ENCODE results near the gene DPY19L1. TPM values are rescaled to one million over a fixed set of nuclear protein-coding genes. Genes with fewer than 3 reads are reported as not detected.
"Not testable (repeated sequence)": the region's sequence is repeated elsewhere in the genome, so short reads cannot be mapped to it uniquely, and the experiment has no call there.

Gene DPY19L1
- total RNA-seq, 2 experiments from 2014 or later = 12.8 to 16.4 TPM

GRCh38 chr7:34949361-34949760 lies 87.9 kb downstream of the DPY19L1 start:
- H3K36me3 Mint-ChIP-seq (ENCODE audit: low read depth) = no peaks in the 10 kb centered on the region
- H3K27me3 Mint-ChIP-seq = no peaks in the 10 kb centered on the region

DNA sequence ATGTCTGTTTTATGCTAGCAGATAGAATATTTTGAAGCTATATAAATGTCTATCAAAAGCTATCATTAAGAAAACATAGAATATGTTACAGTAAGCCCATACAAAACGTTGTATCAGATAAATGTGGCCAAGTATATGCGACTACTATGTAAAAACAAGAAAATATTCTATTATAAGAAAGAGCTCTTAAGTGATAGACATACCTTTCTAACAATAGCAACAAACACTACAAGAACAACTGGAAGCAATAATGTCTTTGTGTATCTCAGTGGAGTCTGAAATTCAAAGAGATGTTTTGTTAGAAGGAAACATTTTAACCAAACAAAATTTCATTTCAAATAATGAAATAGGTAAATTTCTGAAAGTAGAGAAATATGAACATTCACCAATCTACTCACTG lies 89.9 kb downstream of the DPY19L1 start:
- POLR2A ChIA-PET, H3K4me1 Mint-ChIP-seq: not testable (repeated sequence)

More at GRCh38 chr7:34949361-34949760, 87.9 kb downstream of the DPY19L1 start:
- Mint-ChIP-seq H3K9me3 (no peaks in the 10 kb centered on the region), H3K27ac (no peak overlapping the region), H3K4me1 (no peaks in the 10 kb centered on the region), H3K4me3 (no peak overlapping the region)
- ChIA-PET POLR2A (no interaction called here), CTCF (no interaction called here)
- no peak for DNase-seq

GRCh38 chr7:34946486-34946885 lies 90.8 kb downstream of the DPY19L1 start:
- Mint-ChIP-seq H3K4me3 (no peak overlapping the region), H3K9me3 (no peaks in the 10 kb centered on the region), H3K27ac (no peak overlapping the region), H3K27me3 (no peaks in the 10 kb centered on the region), H3K36me3 (ENCODE audit: low read depth) (no peaks in the 10 kb centered on the region), H3K4me1 (no peaks in the 10 kb centered on the region)
- ChIA-PET CTCF (no interaction called here), POLR2A (no interaction called here)
- DNase-seq = no peak

More for the DNA sequence above, 89.9 kb downstream of the DPY19L1 start:
- CTCF ChIA-PET; DNase-seq; H3K27me3 Mint-ChIP-seq; H3K27ac Mint-ChIP-seq; H3K4me3 Mint-ChIP-seq; H3K9me3 Mint-ChIP-seq; H3K36me3 Mint-ChIP-seq (ENCODE audit: low read depth): not testable (repeated sequence)

DNA sequence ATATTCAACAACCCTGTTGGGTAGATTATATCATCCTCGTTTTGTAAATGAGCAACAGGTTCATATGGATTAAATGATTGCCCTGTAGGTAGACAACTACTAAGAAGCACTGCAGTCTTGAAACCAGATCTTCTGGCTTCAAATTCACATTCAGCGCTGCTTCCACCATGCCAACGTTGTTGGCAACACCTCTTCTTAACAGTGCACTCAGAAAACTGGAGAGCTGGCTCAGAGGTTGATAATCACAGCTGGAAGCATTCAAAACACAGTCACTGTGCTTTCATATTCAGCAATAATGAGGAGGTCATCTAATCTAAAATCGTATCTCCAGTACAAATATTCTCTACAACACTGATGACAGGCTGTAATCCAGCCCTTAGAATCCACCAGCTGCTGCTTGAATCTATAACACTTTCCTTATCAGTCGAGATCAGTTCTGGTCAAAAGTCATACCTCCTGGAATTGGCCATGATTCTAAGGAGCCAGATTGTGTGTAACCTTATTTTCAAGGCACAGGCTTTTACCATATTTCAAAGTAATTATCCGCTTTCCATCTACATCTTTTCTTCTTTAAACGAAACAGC lies 91.3 kb downstream of the DPY19L1 start:
- CTCF ChIA-PET; H3K4me3 Mint-ChIP-seq; H3K9me3 Mint-ChIP-seq; H3K27ac Mint-ChIP-seq; H3K4me1 Mint-ChIP-seq; DNase-seq; H3K36me3 Mint-ChIP-seq (ENCODE audit: low read depth); POLR2A ChIA-PET; H3K27me3 Mint-ChIP-seq: not testable (repeated sequence)

- Mint-ChIP-seq H3K4me3 (no peak overlapping the region), H3K27ac (no peak overlapping the region), H3K36me3 (ENCODE audit: low read depth) (peaks cover 5% of the 10 kb centered on the region), H3K27me3 (no peaks in the 10 kb centered on the region), H3K4me1 (no peaks in the 10 kb centered on the region), H3K9me3 (no peaks in the 10 kb centered on the region)
- no peak for DNase-seq
- ChIA-PET POLR2A (no interaction called here), CTCF (no interaction called here)
These were observed 98.1 kb downstream of the DPY19L1 start for GRCh38 chr7:34939175-34939574.

- H3K4me3 Mint-ChIP-seq; H3K27ac Mint-ChIP-seq; H3K4me1 Mint-ChIP-seq; DNase-seq; H3K27me3 Mint-ChIP-seq; H3K9me3 Mint-ChIP-seq; H3K36me3 Mint-ChIP-seq (ENCODE audit: low read depth); CTCF ChIA-PET; POLR2A ChIA-PET: not testable (repeated sequence)
These were observed 101.5 kb downstream of the DPY19L1 start for GRCh38 chr7:34935735-34936165.

GRCh38 chr7:34931739-34932138 lies 105.5 kb downstream of the DPY19L1 start:
- CTCF ChIA-PET = no interaction called here
- Mint-ChIP-seq H3K9me3 (no peaks in the 10 kb centered on the region), H3K4me3 (no peak overlapping the region), H3K4me1 (no peaks in the 10 kb centered on the region), H3K36me3 (ENCODE audit: low read depth) (peaks cover 2% of the 10 kb centered on the region), H3K27ac (no peak overlapping the region), H3K27me3 (no peaks in the 10 kb centered on the region)
- POLR2A ChIA-PET = no interaction called here
- DNase-seq = no peak

DNA sequence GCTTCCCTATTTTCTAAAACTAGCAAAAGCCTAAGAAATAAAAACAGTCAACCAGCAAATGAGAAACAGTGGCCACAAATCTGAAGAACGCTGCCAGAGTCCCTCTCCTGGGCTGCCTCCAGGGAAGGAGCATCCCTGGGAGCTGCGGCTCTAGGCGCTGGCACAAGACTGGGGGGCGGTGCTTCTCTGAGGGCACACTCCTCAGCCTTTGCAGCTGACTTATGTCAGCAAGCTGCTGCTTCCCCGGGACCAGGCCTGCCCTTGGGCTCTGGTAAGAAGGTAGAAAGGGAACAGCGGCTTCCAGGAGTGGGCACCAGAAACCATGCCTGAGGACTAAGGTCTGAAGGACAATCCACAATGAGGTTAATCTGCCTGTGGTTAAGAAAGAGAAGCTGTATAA lies 107.5 kb downstream of the DPY19L1 start:
- DNase-seq; H3K9me3 Mint-ChIP-seq; H3K27me3 Mint-ChIP-seq; CTCF ChIA-PET; H3K36me3 Mint-ChIP-seq (ENCODE audit: low read depth); H3K4me3 Mint-ChIP-seq; POLR2A ChIA-PET; H3K4me1 Mint-ChIP-seq; H3K27ac Mint-ChIP-seq: not testable (repeated sequence)

DNA sequence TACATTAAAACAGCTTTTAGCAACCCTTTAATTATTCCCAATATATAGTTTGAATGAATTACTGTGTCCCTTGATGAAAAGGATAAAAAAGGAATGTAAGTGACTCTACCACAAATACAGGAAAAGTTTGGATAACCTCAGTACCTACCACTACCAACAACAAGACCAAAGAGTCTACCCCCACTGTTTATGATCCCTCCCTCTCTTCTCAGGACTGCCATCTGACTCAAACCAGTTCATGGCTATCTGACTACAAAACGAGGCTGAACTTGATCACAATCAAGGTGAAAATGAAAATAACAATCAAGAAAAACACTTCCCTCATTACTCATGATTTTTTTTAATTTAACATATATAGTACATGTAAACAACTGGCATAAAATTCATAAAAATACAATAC lies 108.7 kb downstream of the DPY19L1 start:
- H3K36me3 Mint-ChIP-seq (ENCODE audit: low read depth) = no peaks in the 10 kb centered on the region
- no peaks in the 10 kb centered on the region for H3K9me3 Mint-ChIP-seq
- ChIA-PET POLR2A (no interaction called here), CTCF (no interaction called here)
- no peak for DNase-seq
- H3K27ac Mint-ChIP-seq = no peak overlapping the region
- H3K4me1 Mint-ChIP-seq = no peaks in the 10 kb centered on the region
- H3K27me3 Mint-ChIP-seq = peaks cover 5% of the 10 kb centered on the region
- no peak overlapping the region for H3K4me3 Mint-ChIP-seq

DNA sequence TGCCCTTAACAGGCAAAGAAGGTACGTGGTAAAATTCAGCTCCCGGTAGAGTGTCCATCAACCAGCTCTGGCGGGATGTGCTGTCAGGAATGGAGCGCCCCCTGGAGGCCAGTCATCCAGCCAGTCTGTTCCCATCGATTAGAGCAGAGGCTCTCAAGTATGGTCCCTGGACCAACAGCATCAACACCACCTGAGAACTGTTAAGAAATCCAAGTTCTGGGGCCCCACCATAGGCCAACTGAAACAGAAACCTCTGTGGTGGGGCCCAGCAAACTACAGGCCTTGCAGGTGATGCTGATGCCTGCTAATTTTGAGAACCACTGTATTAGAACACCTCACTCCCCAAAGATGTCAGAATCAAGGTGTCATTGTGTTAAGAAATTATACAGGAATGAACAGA lies 109.2 kb downstream of the DPY19L1 start:
- H3K4me1 Mint-ChIP-seq = no peaks in the 10 kb centered on the region
- peaks cover 6% of the 10 kb centered on the region for H3K27me3 Mint-ChIP-seq
- H3K27ac Mint-ChIP-seq = no peak overlapping the region
- H3K36me3 Mint-ChIP-seq (ENCODE audit: low read depth) = no peaks in the 10 kb centered on the region
- POLR2A ChIA-PET = no interaction called here
- H3K9me3 Mint-ChIP-seq = no peaks in the 10 kb centered on the region
- no peak overlapping the region for H3K4me3 Mint-ChIP-seq
- DNase-seq = peak; percentile 40
- CTCF ChIA-PET = no interaction called here

GRCh38 chr7:34920470-34920869 lies 116.8 kb downstream of the DPY19L1 start:
- H3K27me3 Mint-ChIP-seq = peaks cover 18% of the 10 kb centered on the region
- H3K27ac Mint-ChIP-seq; H3K9me3 Mint-ChIP-seq; H3K4me3 Mint-ChIP-seq; H3K4me1 Mint-ChIP-seq; DNase-seq; H3K36me3 Mint-ChIP-seq (ENCODE audit: low read depth); CTCF ChIA-PET; POLR2A ChIA-PET: not testable (repeated sequence)

DNA sequence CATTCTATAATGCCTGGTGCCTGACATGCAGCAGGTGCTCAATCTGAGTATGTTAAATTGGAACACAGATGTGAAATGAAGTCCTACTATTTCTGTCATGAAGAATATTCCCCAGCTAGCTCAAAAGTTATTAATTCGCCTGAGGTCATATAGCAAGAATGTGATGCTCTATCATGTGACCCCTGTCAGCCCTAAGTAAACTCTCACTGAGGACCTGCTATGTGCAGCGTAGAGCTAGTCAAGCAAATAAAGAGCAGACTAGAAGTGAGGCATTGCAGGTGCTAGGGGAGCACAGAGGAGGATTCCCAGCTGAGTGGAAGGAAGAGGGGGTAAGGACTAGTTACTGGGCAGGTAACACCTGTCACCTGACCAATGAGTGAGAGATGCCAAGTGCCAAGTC lies 118.2 kb downstream of the DPY19L1 start:
- H3K9me3 Mint-ChIP-seq; CTCF ChIA-PET; POLR2A ChIA-PET; DNase-seq; H3K27ac Mint-ChIP-seq; H3K36me3 Mint-ChIP-seq (ENCODE audit: low read depth); H3K4me1 Mint-ChIP-seq; H3K4me3 Mint-ChIP-seq: not testable (repeated sequence)
- H3K27me3 Mint-ChIP-seq = peaks cover 17% of the 10 kb centered on the region

- DNase-seq; H3K9me3 Mint-ChIP-seq; H3K27ac Mint-ChIP-seq; H3K4me1 Mint-ChIP-seq; CTCF ChIA-PET; H3K4me3 Mint-ChIP-seq; H3K36me3 Mint-ChIP-seq (ENCODE audit: low read depth); POLR2A ChIA-PET: not testable (repeated sequence)
- H3K27me3 Mint-ChIP-seq = peaks cover 13% of the 10 kb centered on the region
These were observed 119.0 kb downstream of the DPY19L1 start for GRCh38 chr7:34918198-34918861.

GRCh38 chr7:34917515-34917914 lies 119.8 kb downstream of the DPY19L1 start:
- H3K4me1 Mint-ChIP-seq; H3K27me3 Mint-ChIP-seq; DNase-seq; H3K36me3 Mint-ChIP-seq (ENCODE audit: low read depth); H3K27ac Mint-ChIP-seq; CTCF ChIA-PET; POLR2A ChIA-PET; H3K4me3 Mint-ChIP-seq; H3K9me3 Mint-ChIP-seq: not testable (repeated sequence)
